LHCN-M2 (cell line): ENCODE data around the gene FXYD1. TPM values are rescaled to one million over a fixed set of nuclear protein-coding genes. Genes with fewer than 3 reads are reported as not detected.
A peak's percentile ranks its signal among the peaks of the same experiment; 100 is the strongest.
"Not testable (repeated sequence)": the region's sequence is repeated elsewhere in the genome, so short reads cannot be mapped to it uniquely, and the experiment has no call there.

Experiments used
- DNase-seq: peaks from one replicate; pipeline ENCODE4 v3.0.0-alpha.2; 2012; ENCODE audit warnings: low read depth
- polyA plus RNA-seq: library from polyadenylated mRNA; unstranded; fragments of >200 nt; gene quantifications from one replicate; pipeline ENCODE4 v1.2.1, GENCODE V29; 2012; ENCODE audit warnings: missing spikeins
- total RNA-seq: library from RNA; depleted of rRNA; stranded (reverse); fragments of >200 nt; gene quantifications from 2 replicates; pipeline ENCODE4 v1.2.3, GENCODE V29; 2014; rRNA removed

Gene FXYD1
- total RNA-seq = not detected in 2 replicates
- polyA plus RNA-seq = 1.8 TPM

DNA sequence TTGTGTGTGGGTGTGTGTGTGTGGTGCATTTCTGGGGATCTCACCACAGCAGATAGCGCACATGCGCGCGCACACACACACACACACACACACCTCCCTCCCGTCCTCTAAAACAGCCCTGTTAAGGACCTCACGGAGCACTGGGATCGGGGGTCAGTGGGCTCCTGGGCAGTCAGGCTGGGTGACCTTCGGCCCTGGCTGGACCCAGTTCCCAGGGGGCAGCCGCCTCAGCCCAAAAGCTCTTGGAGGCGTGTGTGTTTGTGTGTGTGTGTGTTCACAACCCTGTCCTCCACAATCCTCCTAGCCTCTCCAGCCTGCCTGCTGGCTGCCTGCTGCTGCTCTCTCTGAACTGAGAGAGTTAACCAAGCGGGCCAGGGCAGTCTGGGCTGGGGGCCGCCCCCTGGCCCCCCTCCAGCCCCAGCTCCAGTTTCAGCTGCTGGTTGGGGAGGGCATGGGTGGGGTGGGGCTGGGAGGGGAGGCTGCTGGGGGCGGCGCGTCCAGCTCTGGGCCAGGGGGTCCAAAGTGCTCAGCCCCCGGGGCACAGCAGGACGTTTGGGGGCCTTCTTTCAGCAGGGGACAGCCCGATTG lies at the start of gene FXYD1:
FXYD1 (plus strand) TSS at position 520 of the 588 bp plus-strand sequence. CDS start 1,256 bp downstream, outside the sequence.
- no peak for DNase-seq

DNA sequence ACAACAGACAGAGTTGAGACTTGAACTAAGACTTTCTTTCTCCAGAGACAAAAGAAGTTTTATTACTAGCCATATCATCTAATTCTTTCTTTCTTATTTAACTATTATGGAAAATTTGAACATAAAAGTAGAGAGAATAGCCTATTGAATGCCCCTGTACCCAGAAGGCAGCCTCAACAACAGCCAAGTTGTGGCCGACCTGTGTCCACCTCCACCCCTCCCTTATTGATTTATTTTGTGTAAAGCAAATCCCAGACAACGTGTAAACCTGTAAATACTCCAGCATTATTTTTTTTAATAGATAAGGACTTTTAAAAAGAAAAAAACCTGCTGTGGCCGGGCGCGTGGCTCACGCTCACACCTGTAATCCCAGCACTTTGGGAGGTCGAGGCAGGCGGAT lies 49.1 kb upstream of the FXYD1 start:
- no peak for DNase-seq

DNA sequence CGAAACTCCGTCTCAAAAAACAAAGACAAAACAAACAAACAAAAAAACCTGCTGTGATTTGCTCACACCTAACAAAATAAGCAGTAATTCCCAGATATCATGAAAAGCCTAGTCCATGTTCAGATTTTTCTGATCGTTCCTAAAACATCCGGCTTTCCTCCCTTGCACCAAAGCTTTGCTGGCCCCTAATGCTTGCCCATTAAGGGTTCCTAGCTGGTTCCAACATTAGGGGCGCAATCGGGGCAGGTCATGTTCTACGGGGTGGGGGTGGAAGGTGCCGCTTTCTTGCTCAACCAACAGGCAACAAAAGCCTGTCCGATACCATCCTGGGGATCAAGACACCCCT lies 48.5 kb upstream of the FXYD1 start:
- DNase-seq = no peak

DNA sequence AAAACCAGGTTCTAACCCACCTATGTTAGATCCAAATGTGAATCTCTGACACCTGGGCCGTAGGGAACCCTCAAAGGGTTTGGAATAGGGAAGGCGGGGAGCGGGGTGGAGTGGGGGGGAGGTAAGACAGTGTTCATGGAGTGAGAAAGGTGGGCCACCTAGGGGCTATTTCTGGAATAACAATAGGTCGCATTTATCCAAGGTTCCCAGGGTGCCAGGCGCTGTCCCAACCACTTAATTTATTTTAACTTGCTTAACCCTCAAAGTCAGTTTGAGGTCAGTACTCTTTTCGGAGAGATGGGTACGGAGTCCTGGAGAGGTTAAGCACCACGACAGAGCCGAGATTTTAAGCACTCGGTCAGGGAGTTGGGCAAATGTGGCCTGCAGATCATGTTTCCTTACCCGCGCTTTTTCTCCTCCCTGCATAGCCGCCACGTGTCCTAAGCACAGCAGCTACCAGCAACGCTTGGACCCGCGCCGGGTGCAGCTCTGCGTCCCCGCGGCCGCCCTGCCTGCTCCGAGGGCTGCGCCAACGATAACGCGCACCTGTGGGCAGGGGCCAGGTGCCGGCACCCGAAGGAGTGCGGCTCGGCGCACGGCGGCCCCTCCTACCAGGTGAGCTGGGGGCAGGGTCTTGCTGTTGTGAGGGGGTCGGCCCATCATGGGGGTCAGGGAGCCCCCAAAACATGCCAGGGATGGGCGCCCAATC lies 48.0 kb upstream of the FXYD1 start:
- DNase-seq = peak; percentile 46

DNA sequence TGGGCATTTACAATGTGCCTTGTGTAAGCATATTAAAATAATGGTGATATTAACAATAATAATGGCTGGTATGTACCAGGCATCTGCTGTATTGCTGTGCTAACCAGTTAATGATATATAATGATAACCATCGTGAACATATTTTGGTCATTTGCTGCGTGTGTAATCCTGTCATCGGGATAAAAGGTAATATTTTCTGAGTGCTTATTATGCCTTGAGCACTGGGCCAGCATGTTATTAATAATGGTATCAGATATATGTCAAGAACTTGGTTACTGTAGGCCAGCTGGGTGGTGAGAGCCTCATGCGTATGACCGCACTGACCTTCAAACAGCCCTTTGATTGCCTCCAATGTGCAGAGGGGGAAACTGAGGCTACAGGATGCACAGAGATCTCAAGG lies 45.2 kb upstream of the FXYD1 start:
- no peak for DNase-seq

DNA sequence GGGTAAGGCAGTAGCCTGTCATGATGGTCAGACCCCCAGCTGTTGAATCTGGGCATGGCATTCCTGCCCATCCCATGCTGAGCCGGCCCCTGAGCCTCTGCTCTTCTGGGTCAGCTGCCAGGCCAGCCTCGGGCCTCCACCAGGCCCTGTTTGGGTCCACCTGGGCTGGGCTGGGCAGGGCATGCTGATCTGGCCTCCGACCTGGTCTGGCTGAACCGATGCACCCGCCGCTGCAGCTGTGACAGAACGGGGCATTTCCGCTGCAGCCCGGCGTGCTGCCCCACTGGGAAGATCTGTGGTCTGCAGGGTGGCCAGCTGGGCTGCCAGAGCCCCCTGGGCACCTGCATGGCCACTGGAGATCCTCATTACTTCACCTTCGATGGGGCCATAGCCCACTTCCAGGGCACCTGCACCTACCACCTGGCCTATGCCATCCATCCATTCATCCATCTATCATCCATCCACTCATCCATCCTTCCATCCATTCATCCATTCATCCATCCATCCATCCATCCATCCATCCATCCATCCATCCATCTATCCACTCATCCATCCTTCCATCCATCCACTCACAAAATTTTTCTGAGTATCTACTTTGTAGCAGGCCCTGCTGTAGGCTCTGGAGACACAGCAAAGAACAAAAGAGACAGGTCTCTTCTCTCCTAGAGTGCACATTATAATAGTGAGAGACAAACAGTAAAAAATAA lies 44.5 kb upstream of the FXYD1 start:
- no peak for DNase-seq

DNA sequence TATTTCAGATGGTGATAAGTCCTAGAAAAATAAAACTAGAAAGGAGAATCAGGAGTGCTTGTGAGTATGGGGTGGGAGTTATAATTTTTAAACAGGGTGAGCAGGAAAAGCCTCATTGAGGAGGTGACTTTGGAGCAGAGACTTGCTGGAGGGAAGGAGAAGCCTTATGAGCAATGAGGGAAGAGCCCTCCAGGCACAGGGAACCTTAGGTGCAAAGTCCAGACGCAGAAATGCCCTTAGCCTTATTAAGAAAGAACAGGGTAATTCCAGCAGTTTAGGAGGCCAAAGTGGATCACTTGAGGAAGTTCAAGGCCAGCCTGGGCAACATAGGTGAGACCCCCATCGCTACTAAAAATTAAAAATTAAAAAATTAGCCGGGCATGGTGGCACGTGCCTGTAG lies 44.0 kb upstream of the FXYD1 start:
- DNase-seq = no peak

DNA sequence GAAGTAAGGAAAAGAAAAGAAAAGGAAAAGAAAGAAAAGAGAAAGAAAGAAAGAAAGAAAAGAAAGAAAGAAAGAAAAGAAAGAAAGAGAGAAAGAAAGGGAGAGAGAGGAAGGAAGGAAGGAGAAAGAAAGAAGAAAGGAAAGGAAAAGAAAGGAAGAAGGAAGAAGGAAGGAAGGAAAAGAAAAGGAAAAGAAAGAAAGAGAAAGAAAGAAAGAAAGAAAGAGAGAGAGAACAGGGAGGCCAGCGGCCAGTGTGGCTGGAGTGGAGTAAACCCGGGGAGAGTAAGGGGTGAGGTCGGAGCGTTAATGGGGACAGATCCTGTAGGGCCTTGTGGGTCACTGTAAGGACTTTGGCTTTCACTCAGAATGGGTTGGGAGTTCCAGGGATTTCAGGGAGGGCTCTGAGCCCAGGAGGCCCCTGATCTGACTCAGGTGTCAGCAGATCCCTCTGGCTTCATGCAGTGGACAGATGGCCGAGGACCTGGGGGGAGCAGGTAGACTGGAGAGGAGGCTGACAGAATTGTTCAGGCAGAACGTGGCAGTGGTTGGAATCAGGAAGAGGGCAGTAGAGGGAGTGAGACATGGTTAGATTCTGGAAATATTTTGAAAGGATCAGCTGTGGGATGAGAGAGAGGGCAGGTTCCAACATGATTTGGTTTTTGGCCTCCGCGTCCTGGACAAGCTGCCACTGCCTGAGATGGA lies 42.8 kb upstream of the FXYD1 start:
- no peak for DNase-seq

DNA sequence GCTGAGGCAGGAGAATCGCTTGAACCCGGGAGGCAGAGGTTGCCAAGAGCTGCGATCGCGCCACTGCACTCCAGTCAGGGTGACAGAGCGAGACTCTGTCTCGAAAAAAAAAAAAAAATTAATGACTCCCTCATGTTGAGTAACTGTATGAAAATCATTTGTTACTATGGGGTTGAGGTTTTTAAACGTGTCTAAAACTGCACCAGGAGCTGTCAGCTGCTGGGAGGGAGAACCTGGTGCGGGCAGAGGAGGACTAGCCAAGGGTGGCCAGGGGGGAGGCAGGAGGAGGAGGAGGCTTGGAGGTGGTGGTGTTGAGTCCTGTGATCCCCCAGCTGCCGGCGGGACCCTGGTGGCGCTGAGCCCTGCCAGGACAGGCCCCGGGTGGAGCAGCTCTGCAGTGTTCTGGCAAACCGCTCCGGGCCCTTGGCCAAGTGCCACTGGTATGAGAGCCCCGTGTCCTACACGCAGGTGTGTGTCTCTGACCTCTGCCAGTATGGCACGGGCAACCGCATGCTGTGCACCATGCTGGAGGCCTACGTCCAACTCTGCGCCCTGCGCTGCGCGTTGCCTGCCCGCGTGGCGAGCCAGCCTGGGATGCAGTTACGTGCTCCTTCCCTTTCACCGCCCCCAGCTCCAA lies 40.1 kb upstream of the FXYD1 start:
- DNase-seq = no peak

DNA sequence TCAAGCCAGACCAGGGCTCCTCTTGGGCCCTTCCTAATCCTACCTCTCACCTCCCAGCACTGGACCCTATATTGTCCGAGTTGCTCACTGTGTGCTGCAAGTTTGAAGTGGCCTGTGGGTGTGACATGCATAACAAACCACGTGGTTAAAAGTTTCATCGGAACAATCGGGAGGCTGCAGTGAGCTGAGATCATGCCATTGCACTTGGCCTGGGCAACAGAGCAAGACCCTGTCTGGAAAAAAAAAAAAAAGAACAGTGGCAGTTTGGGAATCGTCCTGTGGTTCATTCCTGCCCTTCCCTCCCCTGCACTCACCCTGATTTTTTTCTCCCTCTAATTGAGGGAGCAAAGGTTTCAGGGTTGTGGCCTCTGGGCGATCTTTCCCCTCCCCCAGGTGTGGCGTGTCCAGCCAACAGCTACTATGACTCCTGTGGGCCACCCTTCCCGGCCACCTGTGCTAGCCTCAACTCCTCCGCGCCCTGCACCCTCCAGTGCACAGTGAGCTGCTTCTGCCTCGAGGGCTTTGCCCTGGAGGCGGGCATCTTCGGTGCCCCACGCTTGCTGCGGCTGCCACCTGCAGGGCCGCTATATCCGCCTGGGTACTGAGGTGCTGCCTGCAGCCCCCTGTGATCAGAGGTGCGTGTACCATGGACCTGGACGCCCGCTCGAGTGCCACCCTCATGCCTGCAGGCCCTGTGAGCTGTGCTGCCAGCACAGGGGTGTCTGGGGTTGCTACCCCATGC lies 39.3 kb upstream of the FXYD1 start:
- DNase-seq = no peak

DNA sequence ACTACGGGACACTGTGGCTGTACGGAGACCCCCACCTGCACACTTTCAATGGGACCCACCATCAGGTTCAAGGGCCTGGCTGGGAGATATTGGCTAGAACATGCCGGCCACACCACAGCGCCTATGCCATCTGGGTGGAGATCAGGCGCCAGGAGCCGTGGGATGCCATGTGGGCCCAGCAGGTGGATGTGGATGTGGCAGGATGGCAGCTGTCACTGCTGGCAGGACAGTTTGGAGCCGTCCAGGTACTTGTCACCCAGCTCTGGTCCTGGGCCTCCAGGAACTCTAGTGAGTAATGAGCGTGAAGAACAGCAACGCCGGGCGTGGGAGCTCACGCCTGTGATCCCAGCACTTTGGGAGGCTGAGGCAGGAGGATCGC lies 38.7 kb upstream of the FXYD1 start:
- DNase-seq = no peak

DNA sequence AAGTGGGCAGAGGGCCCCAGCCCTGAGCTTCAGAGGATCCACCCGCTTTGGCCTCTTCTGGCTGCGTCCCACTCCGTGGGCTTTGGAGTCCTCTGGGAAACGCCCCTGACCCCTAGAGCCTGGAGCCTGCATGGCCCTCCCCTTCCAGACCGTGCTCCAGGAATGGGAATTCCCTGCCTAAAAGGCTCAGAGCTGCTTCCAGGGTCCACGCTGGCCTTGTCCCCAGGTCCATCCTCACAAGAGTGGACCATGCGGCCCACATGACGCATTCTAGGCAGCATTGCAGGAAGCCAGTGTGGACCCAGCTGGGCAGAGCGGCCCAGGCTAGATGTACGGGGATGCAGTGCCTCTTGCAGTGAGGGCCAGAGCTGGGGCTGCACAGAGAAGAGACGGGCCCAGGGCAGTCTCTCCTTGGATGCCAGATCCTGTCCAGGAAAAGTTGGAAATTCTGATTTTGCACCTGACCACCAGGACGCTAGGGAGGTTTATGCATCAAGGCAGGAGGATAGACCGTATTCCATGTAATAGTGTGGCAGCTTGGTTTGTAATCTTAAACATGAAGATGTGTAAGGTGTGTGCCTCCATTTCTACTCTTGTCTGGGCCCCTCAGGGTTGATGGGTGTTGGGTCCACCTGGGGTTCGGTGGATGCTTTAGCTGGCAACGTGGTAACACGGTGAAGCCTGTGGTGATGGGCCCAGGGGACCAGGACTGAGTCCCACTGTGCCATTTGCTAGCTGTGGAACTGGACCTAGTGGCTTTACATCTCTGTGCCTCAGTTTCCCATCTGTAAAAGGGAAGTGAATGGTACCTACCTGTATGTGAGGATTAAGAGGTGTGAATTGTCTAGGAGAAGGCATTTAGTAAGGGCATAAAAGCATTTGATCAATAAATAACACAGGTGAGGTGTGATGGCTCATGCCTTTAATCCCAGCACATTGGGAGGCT lies 37.8 kb upstream of the FXYD1 start:
- no peak for DNase-seq

DNA sequence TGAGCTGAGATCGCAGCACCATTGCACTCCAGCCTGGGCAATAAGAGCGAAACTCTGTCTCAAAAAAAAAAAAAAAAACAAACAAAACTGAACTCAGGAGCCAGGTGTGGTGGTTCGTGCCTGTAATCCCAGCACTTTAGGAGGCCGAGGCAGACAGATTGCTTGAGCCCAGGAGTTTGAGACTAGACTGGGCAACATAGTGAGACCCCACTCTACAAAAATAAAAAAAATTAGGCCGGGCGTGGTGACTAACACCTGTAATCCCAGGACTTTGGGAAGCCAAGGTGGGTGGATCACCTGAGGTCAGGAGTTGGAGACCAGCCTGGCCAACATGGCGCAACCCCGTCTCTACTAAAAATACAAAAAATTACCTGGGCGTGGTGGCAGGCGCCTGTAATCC lies 36.7 kb upstream of the FXYD1 start:
- DNase-seq = not testable (repeated sequence)

DNA sequence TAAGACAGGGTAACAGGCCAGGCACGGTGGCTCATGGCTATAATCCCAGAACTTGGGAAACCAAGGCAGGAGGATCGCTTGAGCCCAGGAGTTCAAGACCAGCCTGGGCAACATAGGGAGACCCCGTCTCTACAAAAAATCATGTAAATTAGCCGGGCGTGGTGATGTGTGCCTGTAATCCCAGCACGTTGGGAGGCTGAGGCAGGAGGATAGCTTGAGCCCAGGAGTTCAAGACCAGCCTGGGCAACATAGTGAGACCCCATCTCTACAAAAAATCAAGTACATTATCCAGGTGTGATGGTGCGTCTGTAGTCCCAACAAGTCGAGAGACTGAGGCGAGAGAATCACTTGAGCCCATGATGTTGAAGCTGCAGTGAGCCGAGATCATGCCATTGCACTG lies 35.0 kb upstream of the FXYD1 start:
- DNase-seq = not testable (repeated sequence)

DNA sequence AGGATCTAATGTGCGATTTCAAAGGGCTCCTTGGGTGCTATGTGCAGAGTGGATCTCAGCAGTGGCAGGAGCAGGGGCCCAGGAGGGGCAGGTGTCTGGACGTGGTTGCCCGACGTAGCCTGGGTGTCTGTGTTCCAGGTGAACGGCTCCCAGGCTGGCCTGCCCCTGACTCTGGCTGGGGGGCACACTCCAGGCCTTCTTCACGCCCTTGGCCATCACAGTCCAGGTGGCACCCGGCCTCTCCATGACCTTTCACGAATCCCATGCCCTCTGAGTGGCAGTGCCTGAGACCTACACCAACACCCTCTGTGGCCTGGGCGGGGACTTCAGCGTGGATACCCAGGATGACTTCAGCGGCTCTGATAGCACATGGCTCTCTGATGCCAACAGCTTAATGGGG lies 34.3 kb upstream of the FXYD1 start:
- DNase-seq = no peak

DNA sequence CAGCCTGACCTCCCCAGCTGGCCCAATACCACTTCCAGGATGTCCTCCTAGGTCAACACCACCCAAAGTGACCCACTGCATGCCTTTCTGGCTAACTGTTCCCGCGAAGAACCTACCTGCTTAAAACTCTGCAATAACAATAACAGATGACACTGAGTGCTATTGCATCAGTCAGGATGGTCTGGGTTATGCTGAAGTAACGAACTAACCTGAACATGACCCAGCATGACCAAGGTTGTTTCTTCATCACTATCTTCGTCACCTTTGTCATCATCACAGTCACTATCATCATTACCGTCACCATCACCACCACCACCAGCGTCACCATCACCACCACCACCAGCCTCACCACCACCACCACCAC lies 33.6 kb upstream of the FXYD1 start:
- no peak for DNase-seq

DNA sequence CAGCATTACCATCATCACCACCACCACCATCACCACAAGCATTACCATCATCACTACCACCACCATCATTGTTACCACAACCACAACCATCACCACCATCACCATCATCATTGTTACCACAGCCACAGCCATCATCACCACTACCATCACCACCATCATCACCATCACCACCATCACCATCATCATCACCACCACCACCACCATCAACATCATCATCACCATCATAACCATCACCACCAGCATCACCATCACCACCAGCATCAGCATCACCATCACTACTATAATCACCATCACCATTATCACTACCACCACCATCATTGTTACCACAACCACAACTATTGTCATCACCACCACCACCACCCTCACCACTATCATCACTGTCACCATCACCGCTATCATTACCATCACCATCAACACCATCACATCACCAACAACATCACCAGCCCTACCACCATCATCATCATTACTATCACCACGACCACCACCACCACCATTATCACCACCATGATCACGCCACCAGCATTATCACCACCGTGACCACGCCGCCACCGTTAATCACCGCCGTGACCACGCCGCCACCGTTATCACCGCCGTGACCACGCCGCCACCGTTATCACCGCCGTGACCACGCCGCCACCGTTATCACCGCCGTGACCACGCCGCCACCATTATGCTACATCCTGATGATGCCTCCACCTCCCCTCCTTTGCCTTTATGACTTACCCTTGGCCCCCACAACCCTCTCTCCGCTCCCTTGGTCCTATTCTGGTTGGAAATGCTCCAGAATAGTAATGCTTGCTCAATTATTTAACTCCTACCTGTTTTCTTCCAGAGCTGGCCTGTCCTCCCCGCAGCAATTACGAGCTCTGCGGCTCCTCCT lies 33.0 kb upstream of the FXYD1 start:
- DNase-seq = no peak

DNA sequence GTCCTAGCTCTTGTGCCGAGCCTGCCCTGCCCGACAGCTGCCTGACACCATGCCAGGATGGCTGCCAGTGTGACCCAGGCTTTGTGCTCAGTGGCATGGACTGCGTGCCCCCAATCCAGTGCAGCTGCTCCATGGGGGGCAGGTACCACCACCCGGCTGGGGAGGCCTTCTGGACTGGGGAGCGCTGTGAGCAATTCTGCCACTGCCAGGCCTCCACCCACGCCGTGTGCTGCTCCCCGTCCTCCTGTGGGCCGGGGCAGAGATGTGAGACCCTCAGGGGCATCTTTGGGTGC lies 32.4 kb upstream of the FXYD1 start:
- DNase-seq = no peak

DNA sequence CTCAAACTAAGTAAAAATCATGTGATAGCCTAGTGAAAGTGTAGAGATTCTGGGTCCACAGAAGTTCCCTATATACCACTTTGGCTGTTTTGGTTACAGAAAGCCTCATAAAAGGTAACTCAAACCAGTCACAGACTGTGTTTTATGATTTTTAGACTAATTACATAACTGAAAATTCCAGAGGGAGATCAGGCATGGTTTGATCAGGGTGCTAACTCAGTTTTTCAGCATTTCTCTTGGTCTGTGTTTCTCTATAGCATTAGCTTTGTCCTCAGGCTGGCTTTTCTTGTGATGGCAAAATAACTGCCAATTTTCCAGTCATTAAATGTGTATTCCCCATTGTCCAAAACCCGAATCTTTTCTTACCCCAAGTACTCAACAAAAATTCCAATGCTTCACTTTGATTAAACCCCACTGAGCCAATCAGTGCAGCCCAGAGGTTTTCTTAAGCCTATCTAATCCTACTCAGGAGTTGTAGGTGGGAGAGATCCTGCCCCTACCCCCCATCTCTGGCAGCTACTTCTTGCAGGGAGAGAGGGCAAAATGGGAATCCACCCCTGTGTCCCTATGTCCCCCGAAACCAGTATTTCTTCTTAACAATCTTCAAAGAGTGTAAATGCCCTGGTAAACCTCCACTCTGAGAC lies 31.6 kb upstream of the FXYD1 start:
- no peak for DNase-seq
